SK-N-SH treated with all-trans-retinoic acid at 6 μM for 48 hours (cell line): ENCODE results near the gene PRELID3B.

Experiments
- ATAC-seq: fragments of 200-7000 bp; cut with Tn5 transposase; 3 replicates; pipeline ENCODE4 v1.9.1; 2020; ENCODE audit warnings: mild to moderate bottlenecking, moderate library complexity
- ARNTL ChIP-seq: fragments of 450-650 bp; formaldehyde crosslinking; IDR thresholded peaks from 2 replicates; pipeline ENCODE4 v1.5.0; 2020; ENCODE audit warnings: low read depth, mild to moderate bottlenecking, moderate library complexity, borderline replicate concordance
- BACH2 ChIP-seq: fragments of 250-450 bp; sonication (Bioruptor Pico); IDR thresholded peaks from 2 replicates; pipeline ENCODE4 v1.9.0; 2021; ENCODE audit warnings: mild to moderate bottlenecking, borderline replicate concordance
- ESRRG ChIP-seq: fragments of 250-450 bp; sonication (Bioruptor Pico); IDR thresholded peaks from 2 replicates; pipeline ENCODE4 v1.6.1; 2021; ENCODE audit warnings: mild to moderate bottlenecking
- ISL1 ChIP-seq: fragments of 250-450 bp; sonication (Bioruptor Pico); IDR thresholded peaks from 2 replicates; pipeline ENCODE4 v2.1.2; 2022; ENCODE audit warnings: mild to moderate bottlenecking, moderate library complexity
- OSR1 ChIP-seq: fragments of 250-450 bp; sonication (Bioruptor Pico); IDR thresholded peaks from 2 replicates; pipeline ENCODE4 v1.8.0; 2022; ENCODE audit warnings: moderate library complexity, mild to moderate bottlenecking, inconsistent platforms
- PPARA ChIP-seq: fragments of 250-450 bp; sonication (Bioruptor Pico); IDR thresholded peaks from 2 replicates; pipeline ENCODE4 v1.5.0; 2020; ENCODE audit warnings: mild to moderate bottlenecking, borderline replicate concordance
- TCF4 ChIP-seq: fragments of 250-450 bp; sonication (Bioruptor Pico); IDR thresholded peaks from 2 replicates; pipeline ENCODE4 v1.8.0; 2021; ENCODE audit warnings: mild to moderate bottlenecking, moderate library complexity, borderline replicate concordance
- ZFP3 ChIP-seq: fragments of 250-450 bp; sonication (Bioruptor Pico); IDR thresholded peaks from 2 replicates; pipeline ENCODE4 v1.5.0; 2020; ENCODE audit warnings: mild to moderate bottlenecking, moderate library complexity
- ZFP30 ChIP-seq: fragments of 450-650 bp; formaldehyde crosslinking; IDR thresholded peaks from 2 replicates; pipeline ENCODE4 v1.5.0; 2022; ENCODE audit warnings: mild to moderate bottlenecking, moderate library complexity
- ZNF70 ChIP-seq: fragments of 450-650 bp; formaldehyde crosslinking; IDR thresholded peaks from 2 replicates; pipeline ENCODE4 v1.5.0; 2020; ENCODE audit warnings: mild to moderate bottlenecking, moderate library complexity
- ZNF8 ChIP-seq: fragments of 450-650 bp; formaldehyde crosslinking; IDR thresholded peaks from 2 replicates; pipeline ENCODE4 v1.5.0; 2020; ENCODE audit warnings: mild to moderate bottlenecking, moderate library complexity
- TF ChIP-seq, protein P1 (sequence below): fragments of 250-450 bp; sonication (Bioruptor Pico); IDR thresholded peaks from 2 replicates; pipeline ENCODE4 v1.5.1; 2020; ENCODE audit warnings: low read depth, mild to moderate bottlenecking, moderate library complexity
- TF ChIP-seq, protein P2 (sequence below): fragments of 250-450 bp; sonication (Bioruptor Pico); IDR thresholded peaks from 2 replicates; pipeline ENCODE4 v1.8.0; 2021; ENCODE audit warnings: low read depth, mild to moderate bottlenecking, moderate library complexity, borderline replicate concordance
- TF ChIP-seq, protein P3 (sequence below): fragments of 250-450 bp; sonication (Bioruptor Pico); IDR thresholded peaks from 2 replicates; pipeline ENCODE4 v1.5.0; 2020; ENCODE audit warnings: mild to moderate bottlenecking, moderate library complexity
- TF ChIP-seq, protein P4 (sequence below): fragments of 250-450 bp; sonication (Bioruptor Pico); IDR thresholded peaks from 2 replicates; pipeline ENCODE4 v1.5.1; 2021; ENCODE audit warnings: mild to moderate bottlenecking, moderate library complexity
- TF ChIP-seq, protein P5 (sequence below): fragments of 250-450 bp; sonication (Bioruptor Pico); IDR thresholded peaks from 2 replicates; pipeline ENCODE4 v1.8.0; 2020; ENCODE audit warnings: mild to moderate bottlenecking, moderate library complexity, borderline replicate concordance

PRELID3B gene

DNA sequence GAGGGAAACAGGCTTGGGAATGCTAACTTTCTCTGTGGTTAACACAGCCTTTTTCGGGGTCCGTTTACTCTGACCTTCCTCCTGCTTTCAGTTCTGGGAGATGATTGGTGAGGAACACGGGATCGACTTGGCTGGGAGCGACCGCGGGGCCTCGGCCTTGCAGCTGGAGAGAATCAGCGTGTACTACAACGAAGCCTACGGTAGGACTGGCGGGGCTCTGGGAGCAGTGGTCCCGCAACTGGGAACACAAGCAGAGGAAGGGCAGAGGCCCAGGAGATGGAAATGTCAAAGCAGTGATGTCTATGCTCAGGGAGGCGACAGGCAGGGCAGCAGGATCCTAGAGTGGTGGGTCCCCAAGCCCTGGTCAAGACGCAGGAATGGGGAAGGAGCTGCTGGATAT lies 19.8 kb downstream of the PRELID3B start:
- no peak for TF ChIP-seq PPARA (CRISPR knock-in tag)
- TF ChIP-seq, protein P1, sequence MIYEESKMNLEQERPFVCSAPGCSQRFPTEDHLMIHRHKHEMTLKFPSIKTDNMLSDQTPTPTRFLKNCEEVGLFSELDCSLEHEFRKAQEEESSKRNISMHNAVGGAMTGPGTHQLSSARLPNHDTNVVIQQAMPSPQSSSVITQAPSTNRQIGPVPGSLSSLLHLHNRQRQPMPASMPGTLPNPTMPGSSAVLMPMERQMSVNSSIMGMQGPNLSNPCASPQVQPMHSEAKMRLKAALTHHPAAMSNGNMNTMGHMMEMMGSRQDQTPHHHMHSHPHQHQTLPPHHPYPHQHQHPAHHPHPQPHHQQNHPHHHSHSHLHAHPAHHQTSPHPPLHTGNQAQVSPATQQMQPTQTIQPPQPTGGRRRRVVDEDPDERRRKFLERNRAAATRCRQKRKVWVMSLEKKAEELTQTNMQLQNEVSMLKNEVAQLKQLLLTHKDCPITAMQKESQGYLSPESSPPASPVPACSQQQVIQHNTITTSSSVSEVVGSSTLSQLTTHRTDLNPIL (CRISPR knock-in tag) = no peak
- no peak for TF ChIP-seq ZNF70 (CRISPR knock-in tag)
- TF ChIP-seq, protein P2, sequence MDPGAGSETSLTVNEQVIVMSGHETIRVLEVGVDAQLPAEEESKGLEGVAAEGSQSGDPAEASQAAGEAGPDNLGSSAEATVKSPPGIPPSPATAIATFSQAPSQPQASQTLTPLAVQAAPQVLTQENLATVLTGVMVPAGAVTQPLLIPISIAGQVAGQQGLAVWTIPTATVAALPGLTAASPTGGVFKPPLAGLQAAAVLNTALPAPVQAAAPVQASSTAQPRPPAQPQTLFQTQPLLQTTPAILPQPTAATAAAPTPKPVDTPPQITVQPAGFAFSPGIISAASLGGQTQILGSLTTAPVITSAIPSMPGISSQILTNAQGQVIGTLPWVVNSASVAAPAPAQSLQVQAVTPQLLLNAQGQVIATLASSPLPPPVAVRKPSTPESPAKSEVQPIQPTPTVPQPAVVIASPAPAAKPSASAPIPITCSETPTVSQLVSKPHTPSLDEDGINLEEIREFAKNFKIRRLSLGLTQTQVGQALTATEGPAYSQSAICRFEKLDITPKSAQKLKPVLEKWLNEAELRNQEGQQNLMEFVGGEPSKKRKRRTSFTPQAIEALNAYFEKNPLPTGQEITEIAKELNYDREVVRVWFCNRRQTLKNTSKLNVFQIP (CRISPR knock-in tag) = no peak
- TF ChIP-seq, protein P3, sequence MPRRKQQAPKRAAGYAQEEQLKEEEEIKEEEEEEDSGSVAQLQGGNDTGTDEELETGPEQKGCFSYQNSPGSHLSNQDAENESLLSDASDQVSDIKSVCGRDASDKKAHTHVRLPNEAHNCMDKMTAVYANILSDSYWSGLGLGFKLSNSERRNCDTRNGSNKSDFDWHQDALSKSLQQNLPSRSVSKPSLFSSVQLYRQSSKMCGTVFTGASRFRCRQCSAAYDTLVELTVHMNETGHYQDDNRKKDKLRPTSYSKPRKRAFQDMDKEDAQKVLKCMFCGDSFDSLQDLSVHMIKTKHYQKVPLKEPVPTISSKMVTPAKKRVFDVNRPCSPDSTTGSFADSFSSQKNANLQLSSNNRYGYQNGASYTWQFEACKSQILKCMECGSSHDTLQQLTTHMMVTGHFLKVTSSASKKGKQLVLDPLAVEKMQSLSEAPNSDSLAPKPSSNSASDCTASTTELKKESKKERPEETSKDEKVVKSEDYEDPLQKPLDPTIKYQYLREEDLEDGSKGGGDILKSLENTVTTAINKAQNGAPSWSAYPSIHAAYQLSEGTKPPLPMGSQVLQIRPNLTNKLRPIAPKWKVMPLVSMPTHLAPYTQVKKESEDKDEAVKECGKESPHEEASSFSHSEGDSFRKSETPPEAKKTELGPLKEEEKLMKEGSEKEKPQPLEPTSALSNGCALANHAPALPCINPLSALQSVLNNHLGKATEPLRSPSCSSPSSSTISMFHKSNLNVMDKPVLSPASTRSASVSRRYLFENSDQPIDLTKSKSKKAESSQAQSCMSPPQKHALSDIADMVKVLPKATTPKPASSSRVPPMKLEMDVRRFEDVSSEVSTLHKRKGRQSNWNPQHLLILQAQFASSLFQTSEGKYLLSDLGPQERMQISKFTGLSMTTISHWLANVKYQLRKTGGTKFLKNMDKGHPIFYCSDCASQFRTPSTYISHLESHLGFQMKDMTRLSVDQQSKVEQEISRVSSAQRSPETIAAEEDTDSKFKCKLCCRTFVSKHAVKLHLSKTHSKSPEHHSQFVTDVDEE (CRISPR knock-in tag) = no peak
- no peak for TF ChIP-seq ISL1
- TF ChIP-seq, protein P4, sequence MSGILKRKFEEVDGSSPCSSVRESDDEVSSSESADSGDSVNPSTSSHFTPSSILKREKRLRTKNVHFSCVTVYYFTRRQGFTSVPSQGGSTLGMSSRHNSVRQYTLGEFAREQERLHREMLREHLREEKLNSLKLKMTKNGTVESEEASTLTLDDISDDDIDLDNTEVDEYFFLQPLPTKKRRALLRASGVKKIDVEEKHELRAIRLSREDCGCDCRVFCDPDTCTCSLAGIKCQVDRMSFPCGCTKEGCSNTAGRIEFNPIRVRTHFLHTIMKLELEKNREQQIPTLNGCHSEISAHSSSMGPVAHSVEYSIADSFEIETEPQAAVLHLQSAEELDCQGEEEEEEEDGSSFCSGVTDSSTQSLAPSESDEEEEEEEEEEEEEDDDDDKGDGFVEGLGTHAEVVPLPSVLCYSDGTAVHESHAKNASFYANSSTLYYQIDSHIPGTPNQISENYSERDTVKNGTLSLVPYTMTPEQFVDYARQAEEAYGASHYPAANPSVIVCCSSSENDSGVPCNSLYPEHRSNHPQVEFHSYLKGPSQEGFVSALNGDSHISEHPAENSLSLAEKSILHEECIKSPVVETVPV (CRISPR knock-in tag) = no peak
- TF ChIP-seq ARNTL (CRISPR knock-in tag) = no peak
- TF ChIP-seq ZFP3 (CRISPR knock-in tag) = no peak
- no peak for TF ChIP-seq OSR1 (CRISPR knock-in tag)
- TF ChIP-seq TCF4 = no peak
- no peak for ATAC-seq

DNA sequence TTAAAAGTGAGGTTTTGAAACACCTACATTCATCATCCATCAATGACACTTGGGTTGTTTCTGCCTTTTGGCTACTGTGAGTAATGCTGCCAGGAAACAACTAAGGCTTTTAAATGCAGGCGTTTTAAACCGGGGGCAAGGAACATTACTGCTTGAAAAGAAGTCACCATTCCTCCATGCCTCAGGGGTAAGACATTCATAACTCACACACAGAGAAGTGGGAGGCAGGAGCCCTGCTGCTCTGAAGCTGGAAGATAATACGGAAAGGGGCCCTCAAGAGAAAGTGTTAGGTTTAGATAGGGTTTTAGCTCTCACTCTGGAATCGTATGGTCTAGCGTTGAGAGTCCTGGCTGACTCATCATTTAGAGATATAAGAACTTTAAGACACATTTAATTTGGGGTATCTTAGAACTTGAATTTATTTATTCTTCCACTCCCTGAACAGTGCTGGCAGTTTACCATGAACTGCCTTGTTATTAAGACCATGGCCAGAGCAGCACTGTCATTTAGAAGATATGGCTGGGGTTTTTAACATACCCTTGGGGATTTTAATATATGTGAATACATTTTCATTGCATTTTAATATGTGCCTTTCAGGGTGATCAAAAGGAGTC lies 21.5 kb downstream of the PRELID3B start:
- TF ChIP-seq ARNTL (CRISPR knock-in tag) = no peak
- TF ChIP-seq, protein P1 (CRISPR knock-in tag) = no peak
- TF ChIP-seq, protein P5, sequence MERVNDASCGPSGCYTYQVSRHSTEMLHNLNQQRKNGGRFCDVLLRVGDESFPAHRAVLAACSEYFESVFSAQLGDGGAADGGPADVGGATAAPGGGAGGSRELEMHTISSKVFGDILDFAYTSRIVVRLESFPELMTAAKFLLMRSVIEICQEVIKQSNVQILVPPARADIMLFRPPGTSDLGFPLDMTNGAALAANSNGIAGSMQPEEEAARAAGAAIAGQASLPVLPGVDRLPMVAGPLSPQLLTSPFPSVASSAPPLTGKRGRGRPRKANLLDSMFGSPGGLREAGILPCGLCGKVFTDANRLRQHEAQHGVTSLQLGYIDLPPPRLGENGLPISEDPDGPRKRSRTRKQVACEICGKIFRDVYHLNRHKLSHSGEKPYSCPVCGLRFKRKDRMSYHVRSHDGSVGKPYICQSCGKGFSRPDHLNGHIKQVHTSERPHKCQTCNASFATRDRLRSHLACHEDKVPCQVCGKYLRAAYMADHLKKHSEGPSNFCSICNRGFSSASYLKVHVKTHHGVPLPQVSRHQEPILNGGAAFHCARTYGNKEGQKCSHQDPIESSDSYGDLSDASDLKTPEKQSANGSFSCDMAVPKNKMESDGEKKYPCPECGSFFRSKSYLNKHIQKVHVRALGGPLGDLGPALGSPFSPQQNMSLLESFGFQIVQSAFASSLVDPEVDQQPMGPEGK (CRISPR knock-in tag) = no peak
- no peak for TF ChIP-seq ZFP30 (CRISPR knock-in tag)
- no peak for TF ChIP-seq ZNF8 (CRISPR knock-in tag)
- TF ChIP-seq, protein P2 (CRISPR knock-in tag) = no peak
- no peak for TF ChIP-seq ISL1
- no peak for TF ChIP-seq OSR1 (CRISPR knock-in tag)
- TF ChIP-seq PPARA (CRISPR knock-in tag) = no peak
- TF ChIP-seq BACH2 (CRISPR knock-in tag) = no peak
- TF ChIP-seq ZNF70 (CRISPR knock-in tag) = no peak
- TF ChIP-seq ESRRG (CRISPR knock-in tag) = no peak
- TF ChIP-seq ZFP3 (CRISPR knock-in tag) = no peak
- ATAC-seq = peak; percentile 68
